HEK293 (cell line): ENCODE measurements around the gene MED23.

Experiments used
- ZNF501 ChIP-seq: fragments of 450-650 bp; formaldehyde crosslinking; IDR thresholded peaks from 2 replicates; pipeline ENCODE4 v1.5.1; 2016; ENCODE audit warnings: missing biosample characterization, missing genetic modification characterization
- ZNF510 ChIP-seq: fragments of 450-650 bp; formaldehyde crosslinking; IDR thresholded peaks from 2 replicates; pipeline ENCODE4 v1.5.1; 2018; ENCODE audit warnings: mild to moderate bottlenecking, missing genetic modification characterization, missing biosample characterization; ENCODE audit not compliant: insufficient replicate concordance
- TF ChIP-seq, protein P1 (sequence below): fragments of 450-650 bp; formaldehyde crosslinking; IDR thresholded peaks from 2 replicates; pipeline ENCODE4 v1.5.1; 2016; ENCODE audit warnings: missing biosample characterization, missing genetic modification characterization

DNA sequence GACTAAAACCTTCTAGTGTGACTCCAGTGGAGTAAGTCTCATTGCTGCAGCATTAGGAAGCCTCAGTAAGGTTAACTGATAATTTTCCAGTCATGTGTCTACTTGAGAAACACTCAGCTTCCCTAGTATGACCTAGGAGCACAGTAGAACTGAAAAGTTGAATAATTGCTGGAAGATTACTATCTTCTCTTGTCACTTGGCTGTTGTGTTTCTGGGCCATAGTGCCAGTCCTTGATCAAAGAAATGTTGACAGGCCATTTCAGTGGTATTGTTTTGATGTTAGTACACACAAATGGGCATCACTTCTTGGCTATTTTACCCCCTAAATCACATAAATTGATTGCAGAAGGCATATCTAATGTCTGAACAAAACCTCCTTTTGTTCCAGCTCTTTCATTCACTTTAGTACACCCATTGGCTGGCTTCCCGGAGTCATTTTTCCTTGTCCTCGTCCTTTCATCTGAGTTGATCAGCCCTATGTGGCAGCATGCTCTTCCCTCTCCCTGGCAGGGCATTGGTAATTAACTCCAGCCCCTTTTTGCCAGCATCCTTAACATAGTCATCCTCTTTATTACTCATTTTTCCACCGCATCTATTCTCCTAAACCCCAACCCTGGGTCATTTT, 15.1 kb upstream of the MED23 start:
- TF ChIP-seq, protein P1, sequence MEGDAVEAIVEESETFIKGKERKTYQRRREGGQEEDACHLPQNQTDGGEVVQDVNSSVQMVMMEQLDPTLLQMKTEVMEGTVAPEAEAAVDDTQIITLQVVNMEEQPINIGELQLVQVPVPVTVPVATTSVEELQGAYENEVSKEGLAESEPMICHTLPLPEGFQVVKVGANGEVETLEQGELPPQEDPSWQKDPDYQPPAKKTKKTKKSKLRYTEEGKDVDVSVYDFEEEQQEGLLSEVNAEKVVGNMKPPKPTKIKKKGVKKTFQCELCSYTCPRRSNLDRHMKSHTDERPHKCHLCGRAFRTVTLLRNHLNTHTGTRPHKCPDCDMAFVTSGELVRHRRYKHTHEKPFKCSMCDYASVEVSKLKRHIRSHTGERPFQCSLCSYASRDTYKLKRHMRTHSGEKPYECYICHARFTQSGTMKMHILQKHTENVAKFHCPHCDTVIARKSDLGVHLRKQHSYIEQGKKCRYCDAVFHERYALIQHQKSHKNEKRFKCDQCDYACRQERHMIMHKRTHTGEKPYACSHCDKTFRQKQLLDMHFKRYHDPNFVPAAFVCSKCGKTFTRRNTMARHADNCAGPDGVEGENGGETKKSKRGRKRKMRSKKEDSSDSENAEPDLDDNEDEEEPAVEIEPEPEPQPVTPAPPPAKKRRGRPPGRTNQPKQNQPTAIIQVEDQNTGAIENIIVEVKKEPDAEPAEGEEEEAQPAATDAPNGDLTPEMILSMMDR (tag by site-specific recombination), result no peak
- no peak for TF ChIP-seq ZNF501 (tag by site-specific recombination)
- no peak for TF ChIP-seq ZNF510
